CD4-positive, alpha-beta T cell treated with Interleukin-2 at 100 ng/mL for 4 hours (primary cell): ENCODE measurements around the gene LMO2.

Experiments used
- DNase-seq: peaks from one replicate; pipeline ENCODE4 v3.0.0-alpha.2; 2020; ENCODE audit warnings: low spot score

Gene LMO2

GRCh38 chr11:33819278-33820035 is 72.4 kb downstream of the LMO2 start:
- no peak for DNase-seq
